PC-3 (cell line): ENCODE measurements around the gene MYO5B.

Experiments
- EZH2 ChIP-seq: fragments of 300-600 bp; sonication (generic); IDR thresholded peaks from one replicate; pipeline ENCODE4 v1.6.1; 2017; ENCODE audit warnings: antibody characterized with exemption, mild to moderate bottlenecking, low read length; ENCODE audit not compliant: unreplicated experiment
- EZH2phosphoT487 ChIP-seq: fragments of 300-600 bp; sonication (generic); IDR thresholded peaks from 2 replicates; pipeline ENCODE4 v1.6.1; 2018; ENCODE audit warnings: mild to moderate bottlenecking, antibody characterized with exemption, low read length, borderline replicate concordance
- TF ChIP-seq, protein P1 (sequence below): fragments of 300-600 bp; sonication (generic); conservative IDR thresholded peaks from 2 replicates; pipeline ENCODE4 v1.5.1; 2017; ENCODE audit warnings: antibody characterized with exemption, low read depth, mild to moderate bottlenecking, low read length

DNA sequence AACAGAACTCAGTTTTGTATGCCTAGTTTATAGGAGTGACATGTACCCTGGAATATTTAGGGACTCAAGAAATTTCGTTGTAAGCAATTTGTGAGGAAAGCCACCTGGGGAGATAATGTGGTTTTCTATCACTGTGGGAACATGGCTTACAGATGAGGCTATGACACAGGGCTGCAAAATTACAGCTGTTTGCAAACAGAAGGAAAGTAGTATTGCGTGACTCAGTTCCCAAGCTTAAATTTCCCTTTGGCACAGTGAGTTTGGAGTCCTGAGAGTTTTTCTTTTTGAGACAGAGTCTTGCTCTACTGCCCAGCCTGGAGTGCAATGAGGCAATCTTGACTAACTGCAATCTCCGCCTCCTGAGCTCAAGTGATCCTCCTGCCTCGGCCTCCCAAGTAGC, 149.8 kb downstream of the MYO5B start:
- TF ChIP-seq, protein P1, sequence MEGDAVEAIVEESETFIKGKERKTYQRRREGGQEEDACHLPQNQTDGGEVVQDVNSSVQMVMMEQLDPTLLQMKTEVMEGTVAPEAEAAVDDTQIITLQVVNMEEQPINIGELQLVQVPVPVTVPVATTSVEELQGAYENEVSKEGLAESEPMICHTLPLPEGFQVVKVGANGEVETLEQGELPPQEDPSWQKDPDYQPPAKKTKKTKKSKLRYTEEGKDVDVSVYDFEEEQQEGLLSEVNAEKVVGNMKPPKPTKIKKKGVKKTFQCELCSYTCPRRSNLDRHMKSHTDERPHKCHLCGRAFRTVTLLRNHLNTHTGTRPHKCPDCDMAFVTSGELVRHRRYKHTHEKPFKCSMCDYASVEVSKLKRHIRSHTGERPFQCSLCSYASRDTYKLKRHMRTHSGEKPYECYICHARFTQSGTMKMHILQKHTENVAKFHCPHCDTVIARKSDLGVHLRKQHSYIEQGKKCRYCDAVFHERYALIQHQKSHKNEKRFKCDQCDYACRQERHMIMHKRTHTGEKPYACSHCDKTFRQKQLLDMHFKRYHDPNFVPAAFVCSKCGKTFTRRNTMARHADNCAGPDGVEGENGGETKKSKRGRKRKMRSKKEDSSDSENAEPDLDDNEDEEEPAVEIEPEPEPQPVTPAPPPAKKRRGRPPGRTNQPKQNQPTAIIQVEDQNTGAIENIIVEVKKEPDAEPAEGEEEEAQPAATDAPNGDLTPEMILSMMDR: no peak
- TF ChIP-seq EZH2 (no peak), EZH2phosphoT487 (no peak)
